SK-N-SH treated with all-trans-retinoic acid at 6 μM for 48 hours (cell line): ENCODE data around the gene ANO6.

Experiments used
- CSDC2 ChIP-seq: fragments of 250-450 bp; sonication (Bioruptor Pico); IDR thresholded peaks from 2 replicates; pipeline ENCODE4 v1.5.0; 2020; ENCODE audit warnings: mild to moderate bottlenecking, moderate library complexity
- GLIS3 ChIP-seq: fragments of 250-450 bp; sonication (Bioruptor Pico); IDR thresholded peaks from 2 replicates; pipeline ENCODE4 v1.5.0; 2020; ENCODE audit warnings: mild to moderate bottlenecking, moderate library complexity
- ISL1 ChIP-seq: fragments of 250-450 bp; sonication (Bioruptor Pico); IDR thresholded peaks from 2 replicates; pipeline ENCODE4 v2.1.2; 2022; ENCODE audit warnings: mild to moderate bottlenecking, moderate library complexity
- PPARA ChIP-seq: fragments of 250-450 bp; sonication (Bioruptor Pico); IDR thresholded peaks from 2 replicates; pipeline ENCODE4 v1.5.0; 2020; ENCODE audit warnings: mild to moderate bottlenecking, borderline replicate concordance
- RARB ChIP-seq: fragments of 250-450 bp; sonication (Bioruptor Pico); IDR thresholded peaks from 2 replicates; pipeline ENCODE4 v1.8.0; 2021; ENCODE audit warnings: mild to moderate bottlenecking, moderate library complexity
- ZFP3 ChIP-seq: fragments of 250-450 bp; sonication (Bioruptor Pico); IDR thresholded peaks from 2 replicates; pipeline ENCODE4 v1.5.0; 2020; ENCODE audit warnings: mild to moderate bottlenecking, moderate library complexity
- ZFP30 ChIP-seq: fragments of 450-650 bp; formaldehyde crosslinking; IDR thresholded peaks from 2 replicates; pipeline ENCODE4 v1.5.0; 2022; ENCODE audit warnings: mild to moderate bottlenecking, moderate library complexity
- ZNF70 ChIP-seq: fragments of 450-650 bp; formaldehyde crosslinking; IDR thresholded peaks from 2 replicates; pipeline ENCODE4 v1.5.0; 2020; ENCODE audit warnings: mild to moderate bottlenecking, moderate library complexity
- TF ChIP-seq, protein P1 (sequence below): fragments of 250-450 bp; sonication (Bioruptor Pico); IDR thresholded peaks from 2 replicates; pipeline ENCODE4 v1.8.0; 2020; ENCODE audit warnings: mild to moderate bottlenecking, moderate library complexity, borderline replicate concordance
- TF ChIP-seq, protein P2 (sequence below): fragments of 250-450 bp; sonication (Bioruptor Pico); IDR thresholded peaks from 2 replicates; pipeline ENCODE4 v1.8.0; 2021; ENCODE audit warnings: low read depth, mild to moderate bottlenecking, moderate library complexity, borderline replicate concordance

DNA sequence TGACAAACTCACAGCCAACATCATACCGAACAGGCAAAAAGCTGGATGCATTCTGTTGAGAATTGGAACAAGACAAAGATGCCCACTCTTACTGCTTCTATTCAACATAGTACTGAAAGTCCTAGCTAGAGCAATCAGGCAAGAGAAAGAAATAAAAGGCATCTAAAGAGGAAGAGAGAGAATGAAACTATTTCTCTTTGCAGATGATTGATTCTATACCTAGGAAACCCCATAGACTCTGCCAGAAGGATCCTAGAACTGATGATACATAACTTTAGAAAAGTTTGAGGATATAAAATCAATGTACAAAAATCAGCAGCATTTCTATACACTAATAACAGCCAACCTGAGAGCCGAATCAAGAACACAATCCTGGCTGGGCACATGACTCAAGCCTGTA is 6.1 kb upstream of the ANO6 start:
- no peak for TF ChIP-seq ISL1
- TF ChIP-seq ZNF70 (CRISPR knock-in tag): no peak
- TF ChIP-seq, protein P1, sequence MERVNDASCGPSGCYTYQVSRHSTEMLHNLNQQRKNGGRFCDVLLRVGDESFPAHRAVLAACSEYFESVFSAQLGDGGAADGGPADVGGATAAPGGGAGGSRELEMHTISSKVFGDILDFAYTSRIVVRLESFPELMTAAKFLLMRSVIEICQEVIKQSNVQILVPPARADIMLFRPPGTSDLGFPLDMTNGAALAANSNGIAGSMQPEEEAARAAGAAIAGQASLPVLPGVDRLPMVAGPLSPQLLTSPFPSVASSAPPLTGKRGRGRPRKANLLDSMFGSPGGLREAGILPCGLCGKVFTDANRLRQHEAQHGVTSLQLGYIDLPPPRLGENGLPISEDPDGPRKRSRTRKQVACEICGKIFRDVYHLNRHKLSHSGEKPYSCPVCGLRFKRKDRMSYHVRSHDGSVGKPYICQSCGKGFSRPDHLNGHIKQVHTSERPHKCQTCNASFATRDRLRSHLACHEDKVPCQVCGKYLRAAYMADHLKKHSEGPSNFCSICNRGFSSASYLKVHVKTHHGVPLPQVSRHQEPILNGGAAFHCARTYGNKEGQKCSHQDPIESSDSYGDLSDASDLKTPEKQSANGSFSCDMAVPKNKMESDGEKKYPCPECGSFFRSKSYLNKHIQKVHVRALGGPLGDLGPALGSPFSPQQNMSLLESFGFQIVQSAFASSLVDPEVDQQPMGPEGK (CRISPR knock-in tag): no peak
- TF ChIP-seq ZFP30: no peak
- TF ChIP-seq CSDC2 (CRISPR knock-in tag): no peak
- TF ChIP-seq ZFP3 (CRISPR knock-in tag): no peak
- TF ChIP-seq PPARA (CRISPR knock-in tag): no peak
- TF ChIP-seq, protein P2, sequence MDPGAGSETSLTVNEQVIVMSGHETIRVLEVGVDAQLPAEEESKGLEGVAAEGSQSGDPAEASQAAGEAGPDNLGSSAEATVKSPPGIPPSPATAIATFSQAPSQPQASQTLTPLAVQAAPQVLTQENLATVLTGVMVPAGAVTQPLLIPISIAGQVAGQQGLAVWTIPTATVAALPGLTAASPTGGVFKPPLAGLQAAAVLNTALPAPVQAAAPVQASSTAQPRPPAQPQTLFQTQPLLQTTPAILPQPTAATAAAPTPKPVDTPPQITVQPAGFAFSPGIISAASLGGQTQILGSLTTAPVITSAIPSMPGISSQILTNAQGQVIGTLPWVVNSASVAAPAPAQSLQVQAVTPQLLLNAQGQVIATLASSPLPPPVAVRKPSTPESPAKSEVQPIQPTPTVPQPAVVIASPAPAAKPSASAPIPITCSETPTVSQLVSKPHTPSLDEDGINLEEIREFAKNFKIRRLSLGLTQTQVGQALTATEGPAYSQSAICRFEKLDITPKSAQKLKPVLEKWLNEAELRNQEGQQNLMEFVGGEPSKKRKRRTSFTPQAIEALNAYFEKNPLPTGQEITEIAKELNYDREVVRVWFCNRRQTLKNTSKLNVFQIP: no peak
- TF ChIP-seq RARB (CRISPR knock-in tag): no peak
- TF ChIP-seq GLIS3: no peak
